Inflammatory macrophage treated with lipopolysaccharide for 1 hour (primary cell): ENCODE data around the gene POLR3F.
"Not testable (repeated sequence)": the region's sequence is repeated elsewhere in the genome, so short reads cannot be mapped to it uniquely, and the experiment has no call there.

Experiments used
- DNase-seq, 2 donors: peaks; one replicate each; pipeline ENCODE4 v3.0.0-alpha.2; 2020 to 2022

POLR3F gene

GRCh38 chr20:18466894-18467730 is at the start of gene POLR3F, which contains the start of gene DZANK1:
Gene POLR3F, plus strand, starts transcription at chr20:18467390. Its CDS starts 117 bp downstream, at chr20:18467507.
Gene DZANK1, minus strand, starts transcription at chr20:18467030. Its CDS starts 1,672 bp downstream, at chr20:18465358.
- peak; percentile 92 to 96 for DNase-seq

GRCh38 chr20:18421608-18422007 is 45.6 kb upstream of the POLR3F start:
- no peak for DNase-seq

GRCh38 chr20:18427214-18427613 is 40.0 kb upstream of the POLR3F start:
- DNase-seq = no peak

- no peak for DNase-seq
Measured at GRCh38 chr20:18428490-18429173, 38.6 kb upstream of the POLR3F start.

- DNase-seq = no peak
Measured at GRCh38 chr20:18430172-18430826, 36.9 kb upstream of the POLR3F start.

GRCh38 chr20:18431206-18431605 is 36.0 kb upstream of the POLR3F start:
- DNase-seq = no peak

- peak in 1 of 2 donors; percentile 20 for DNase-seq
Measured at GRCh38 chr20:18436847-18437246, 30.3 kb upstream of the POLR3F start.

- DNase-seq = no peak
Measured at GRCh38 chr20:18440403-18440802, 26.8 kb upstream of the POLR3F start.

- no peak for DNase-seq
Measured at GRCh38 chr20:18443886-18444285, 23.3 kb upstream of the POLR3F start.

GRCh38 chr20:18456600-18456999 is 10.6 kb upstream of the POLR3F start:
- DNase-seq = no peak

GRCh38 chr20:18465536-18466200 is 1.5 kb upstream of the POLR3F start:
- no peak for DNase-seq

- peak in 1 of 2 donors; percentile 0 for DNase-seq
Measured at GRCh38 chr20:18466574-18466893, 656 bp upstream of the POLR3F start.

GRCh38 chr20:18477218-18477617 is 10.0 kb downstream of the POLR3F start:
- no peak for DNase-seq

GRCh38 chr20:18477821-18478220 is 10.6 kb downstream of the POLR3F start:
- DNase-seq = no peak

GRCh38 chr20:18481596-18481995 is 14.4 kb downstream of the POLR3F start:
- DNase-seq = no peak

- no peak for DNase-seq
Measured at GRCh38 chr20:18488301-18488700, 21.1 kb downstream of the POLR3F start.

GRCh38 chr20:18496042-18496441 is 28.9 kb downstream of the POLR3F start:
- no peak for DNase-seq

GRCh38 chr20:18496740-18497592 is 29.8 kb downstream of the POLR3F start, which contains the start of gene RBBP9:
Gene RBBP9, minus strand, starts transcription at chr20:18497225. Its CDS starts 58 bp downstream, at chr20:18497167.
- peak; percentile 77 to 85 for DNase-seq

- no peak for DNase-seq
Measured at GRCh38 chr20:18497603-18498002, 30.4 kb downstream of the POLR3F start.

- DNase-seq = not testable (repeated sequence)
Measured at GRCh38 chr20:18501672-18502071, 34.5 kb downstream of the POLR3F start.

GRCh38 chr20:18504479-18505060 is 37.4 kb downstream of the POLR3F start:
- peak; percentile 32 to 64 for DNase-seq

- DNase-seq = no peak
Measured at GRCh38 chr20:18506744-18507143, 39.6 kb downstream of the POLR3F start.
